Lower lobe of right lung (tissue), 2 donors: ENCODE measurements around the gene GPD1. TPM values are rescaled to one million over a fixed set of nuclear protein-coding genes. Genes with fewer than 3 reads are reported as not detected.

Source experiments
- ATAC-seq, 2 donors: fragments of 200-7000 bp; cut with Tn5 transposase; one replicate each; pipeline ENCODE4 v1.9.1; 2020 to 2022; ENCODE audit warnings: mild to moderate bottlenecking in 2 of 2, moderate library complexity in 2 of 2
- DNase-seq: peaks from one replicate; pipeline ENCODE4 v3.0.0-alpha.2; 2020
- H3K27ac ChIP-seq: fragments of 200-600 bp; one replicate; pipeline ENCODE4 v1.8.0; 2022
- H3K27me3 ChIP-seq: fragments of 200-600 bp; one replicate; pipeline ENCODE4 v1.8.0; 2022; ENCODE audit warnings: low read depth
- H3K36me3 ChIP-seq: fragments of 200-600 bp; one replicate; pipeline ENCODE4 v1.8.0; 2022; ENCODE audit warnings: mild to moderate bottlenecking
- H3K4me1 ChIP-seq: fragments of 200-600 bp; one replicate; pipeline ENCODE4 v1.8.0; 2022
- H3K4me3 ChIP-seq: fragments of 200-600 bp; one replicate; pipeline ENCODE4 v1.8.0; 2022; ENCODE audit warnings: mild to moderate bottlenecking
- H3K9me3 ChIP-seq: fragments of 200-600 bp; one replicate; pipeline ENCODE4 v1.8.0; 2022
- intact Hi-C: fragments of 100-400 bp; cut with DNase I; formaldehyde crosslinking; loops from one replicate; pipeline ENCODE4 v1.11.0; 2022
- total RNA-seq: library from RNA; stranded (reverse); fragmentation: NEBNext Ultra II Directional; extraction: Animal tissue kit (Norgen Biotek cat#: 25700); gene quantifications from one replicate; pipeline ENCODE4 v1.2.1, GENCODE V29; 2021
- TF ChIP-seq, protein P1 (sequence below): fragments of 200-600 bp; IDR thresholded peaks from one replicate; pipeline ENCODE4 v1.8.0; 2022; ENCODE audit warnings: antibody characterized with exemption, mild to moderate bottlenecking
- donor health status: DM: no; HTN: yes; CAD: no; lungs with severe emphysema.

Gene GPD1
- total RNA-seq, 1 donor from 2014 or later = 67.0 TPM

DNA sequence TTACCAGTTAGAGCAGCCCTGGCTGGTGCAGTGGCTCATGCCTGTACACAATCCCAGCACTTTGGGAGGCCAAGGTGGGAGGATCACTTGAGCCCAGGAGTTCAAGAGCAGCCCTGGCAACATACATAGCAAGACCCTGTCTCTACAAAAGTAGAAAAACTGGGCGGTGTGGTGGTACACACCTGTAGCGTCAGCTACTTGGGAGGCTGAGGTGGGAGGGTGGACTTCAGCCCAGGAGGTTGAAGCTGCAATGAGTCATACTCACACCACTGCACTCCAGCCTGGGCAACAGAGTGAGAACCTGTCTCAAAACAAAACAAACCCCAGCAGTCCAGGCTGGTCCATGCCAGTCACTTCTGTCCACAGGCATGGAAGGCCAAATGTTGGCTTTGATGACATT is 15.6 kb downstream of the GPD1 start:
- Histone ChIP-seq H3K36me3 (peaks cover 82% of the 10 kb centered on the region), H3K4me1 (peaks cover 19% of the 10 kb centered on the region), H3K4me3 (no peak overlapping the region), H3K9me3 (no peaks in the 10 kb centered on the region), H3K27me3 (no peaks in the 10 kb centered on the region), H3K27ac (no peak overlapping the region)
- ATAC-seq (no peak), DNase-seq (no peak)
- intact Hi-C loops = no loop called here
- TF ChIP-seq, protein P1, sequence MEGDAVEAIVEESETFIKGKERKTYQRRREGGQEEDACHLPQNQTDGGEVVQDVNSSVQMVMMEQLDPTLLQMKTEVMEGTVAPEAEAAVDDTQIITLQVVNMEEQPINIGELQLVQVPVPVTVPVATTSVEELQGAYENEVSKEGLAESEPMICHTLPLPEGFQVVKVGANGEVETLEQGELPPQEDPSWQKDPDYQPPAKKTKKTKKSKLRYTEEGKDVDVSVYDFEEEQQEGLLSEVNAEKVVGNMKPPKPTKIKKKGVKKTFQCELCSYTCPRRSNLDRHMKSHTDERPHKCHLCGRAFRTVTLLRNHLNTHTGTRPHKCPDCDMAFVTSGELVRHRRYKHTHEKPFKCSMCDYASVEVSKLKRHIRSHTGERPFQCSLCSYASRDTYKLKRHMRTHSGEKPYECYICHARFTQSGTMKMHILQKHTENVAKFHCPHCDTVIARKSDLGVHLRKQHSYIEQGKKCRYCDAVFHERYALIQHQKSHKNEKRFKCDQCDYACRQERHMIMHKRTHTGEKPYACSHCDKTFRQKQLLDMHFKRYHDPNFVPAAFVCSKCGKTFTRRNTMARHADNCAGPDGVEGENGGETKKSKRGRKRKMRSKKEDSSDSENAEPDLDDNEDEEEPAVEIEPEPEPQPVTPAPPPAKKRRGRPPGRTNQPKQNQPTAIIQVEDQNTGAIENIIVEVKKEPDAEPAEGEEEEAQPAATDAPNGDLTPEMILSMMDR = no peak

DNA sequence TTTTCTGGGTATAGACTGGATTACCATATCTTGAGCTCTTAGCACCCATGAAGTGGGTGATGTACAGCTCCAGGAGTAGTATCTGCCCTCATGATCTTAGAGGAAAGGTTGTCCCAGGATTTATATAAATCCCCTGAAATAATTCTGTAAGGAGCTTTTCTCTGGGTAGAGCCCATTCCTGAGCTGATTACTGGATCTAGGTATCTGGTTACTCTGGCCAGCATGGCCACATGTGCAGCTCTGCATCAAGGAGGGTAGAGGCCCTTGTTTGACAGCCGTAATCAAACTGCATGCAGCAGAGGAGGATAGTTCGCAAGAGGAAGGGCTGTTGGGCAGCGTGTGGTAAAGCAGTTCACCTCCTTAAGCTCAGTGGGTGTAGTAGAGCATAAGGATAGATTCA is 16.7 kb downstream of the GPD1 start:
- intact Hi-C loops = no loop called here
- peaks cover 20% of the 10 kb centered on the region for H3K4me1 ChIP-seq
- no peaks in the 10 kb centered on the region for H3K9me3 ChIP-seq
- DNase-seq = no peak
- H3K27ac ChIP-seq = no peak overlapping the region
- TF ChIP-seq, protein P1 = no peak
- no peak overlapping the region for H3K4me3 ChIP-seq
- no peaks in the 10 kb centered on the region for H3K27me3 ChIP-seq
- H3K36me3 ChIP-seq = peaks cover 80% of the 10 kb centered on the region
- ATAC-seq = no peak

DNA sequence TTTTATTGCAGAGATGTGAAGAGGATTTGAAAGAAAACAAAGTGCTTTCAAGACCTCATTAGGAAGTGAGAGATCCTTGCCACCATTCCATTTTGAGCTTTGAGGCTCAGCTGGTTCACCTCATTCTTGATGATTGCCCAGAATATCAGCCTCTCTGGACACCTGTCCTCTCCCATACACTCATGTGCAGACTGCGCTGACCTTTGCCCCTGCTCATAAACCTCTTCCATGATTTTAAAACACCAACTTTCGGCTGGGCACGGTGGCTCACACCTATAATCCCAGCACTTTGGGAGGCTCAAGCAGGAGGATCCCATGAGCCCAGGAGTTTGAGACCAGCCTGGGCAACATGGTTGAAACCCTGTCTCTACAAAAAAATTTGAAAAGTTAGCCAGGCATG is 17.1 kb downstream of the GPD1 start:
- DNase-seq = no peak
- no peaks in the 10 kb centered on the region for H3K9me3 ChIP-seq
- intact Hi-C loops = no loop called here
- H3K27ac ChIP-seq = no peak overlapping the region
- peaks cover 80% of the 10 kb centered on the region for H3K36me3 ChIP-seq
- H3K27me3 ChIP-seq = no peaks in the 10 kb centered on the region
- no peak for ATAC-seq
- peaks cover 21% of the 10 kb centered on the region for H3K4me1 ChIP-seq
- H3K4me3 ChIP-seq = no peak overlapping the region
- TF ChIP-seq, protein P1 = no peak

DNA sequence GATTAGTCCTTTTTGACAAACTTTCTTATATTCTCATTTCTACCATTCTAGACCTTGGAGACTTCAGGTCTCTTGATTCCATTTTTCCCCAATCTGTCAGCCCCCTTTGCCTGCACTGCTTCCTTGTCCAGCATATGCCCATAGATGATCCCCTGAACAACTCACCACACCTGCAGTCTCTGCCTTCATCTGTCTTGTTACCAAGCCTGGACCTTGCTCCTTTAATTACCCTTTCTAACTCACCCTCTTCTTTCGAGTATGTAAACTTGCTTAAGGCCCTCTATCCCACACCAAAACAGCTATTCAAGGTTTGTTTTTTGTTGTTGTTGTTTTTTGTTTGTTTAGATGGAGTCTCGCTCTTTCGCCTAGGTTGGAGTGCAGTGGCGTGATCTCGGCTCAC is 17.8 kb downstream of the GPD1 start:
- H3K4me3 ChIP-seq = no peak overlapping the region
- no peaks in the 10 kb centered on the region for H3K27me3 ChIP-seq
- intact Hi-C loops = no loop called here
- H3K9me3 ChIP-seq = no peaks in the 10 kb centered on the region
- no peak overlapping the region for H3K27ac ChIP-seq
- peaks cover 16% of the 10 kb centered on the region for H3K4me1 ChIP-seq
- DNase-seq (no peak), ATAC-seq (no peak)
- TF ChIP-seq, protein P1 = no peak
- H3K36me3 ChIP-seq = peaks cover 79% of the 10 kb centered on the region

GRCh38 chr12:50123203-50123602 is 19.4 kb downstream of the GPD1 start:
- ATAC-seq (no peak), DNase-seq (no peak)
- intact Hi-C loops = no loop called here
- TF ChIP-seq, protein P1 = no peak
- H3K4me3 ChIP-seq = no peak overlapping the region
- no peaks in the 10 kb centered on the region for H3K27me3 ChIP-seq
- peaks cover 90% of the 10 kb centered on the region for H3K36me3 ChIP-seq
- no peaks in the 10 kb centered on the region for H3K9me3 ChIP-seq
- H3K4me1 ChIP-seq = peaks cover 11% of the 10 kb centered on the region
- H3K27ac ChIP-seq = no peak overlapping the region

GRCh38 chr12:50127546-50127945 is 23.7 kb downstream of the GPD1 start:
- H3K27me3 ChIP-seq = no peaks in the 10 kb centered on the region
- peak in 1 of 2 donors; percentile 24 for ATAC-seq

More at GRCh38 chr12:50127546-50127945, 23.7 kb downstream of the GPD1 start:
- Histone ChIP-seq H3K27ac (no peak overlapping the region), H3K4me3 (no peak overlapping the region), H3K4me1 (peaks cover 11% of the 10 kb centered on the region), H3K36me3 (peaks cover 93% of the 10 kb centered on the region), H3K9me3 (no peaks in the 10 kb centered on the region)
- TF ChIP-seq, protein P1 = no peak
- DNase-seq = no peak
- intact Hi-C loops = no loop called here
